Activated B cell treated with CpG ODN at 0.5 μM for 24 hours (primary cell): ENCODE results near the gene CCNK. TPM values are rescaled to one million over a fixed set of nuclear protein-coding genes. Genes with fewer than 3 reads are reported as not detected.

Experiments
- ATAC-seq: fragments of 200-7000 bp; cut with Tn5 transposase; one replicate; pipeline ENCODE4 v1.10.0; 2021; ENCODE audit warnings: low read depth, mild to moderate bottlenecking, moderate library complexity
- CTCF ChIA-PET: fragments of 350-600 bp; sonication (Branson Sonifier 250); formaldehyde crosslinking; loops from one replicate; lab custom pipeline; 2021; ENCODE audit warnings: antibody characterized with exemption; lab: Charles Lee
- POLR2A ChIA-PET: fragments of 350-600 bp; sonication (Branson Sonifier 250); formaldehyde crosslinking; loops from one replicate; lab custom pipeline; 2021; ENCODE audit warnings: antibody characterized with exemption; lab: Charles Lee
- DNase-seq: peaks from one replicate; pipeline ENCODE4 v3.0.0; 2022
- H3K27ac Mint-ChIP-seq: one replicate; pipeline ENCODE4 v1.8.0; 2020; ENCODE audit warnings: mixed read lengths
- H3K27me3 Mint-ChIP-seq: one replicate; pipeline ENCODE4 v1.8.0; 2021; ENCODE audit warnings: mixed read lengths
- H3K36me3 Mint-ChIP-seq: one replicate; pipeline ENCODE4 v1.8.0; 2021; ENCODE audit warnings: low read depth, mixed read lengths
- H3K4me1 Mint-ChIP-seq: one replicate; pipeline ENCODE4 v1.8.0; 2021; ENCODE audit warnings: mixed read lengths
- H3K4me3 Mint-ChIP-seq: one replicate; pipeline ENCODE4 v1.8.0; 2020; ENCODE audit warnings: mild to moderate bottlenecking, mixed read lengths
- H3K9me3 Mint-ChIP-seq: one replicate; pipeline ENCODE4 v1.8.0; 2020; ENCODE audit warnings: mixed read lengths
- intact Hi-C: fragments of 100-400 bp; cut with micrococcal nuclease; formaldehyde crosslinking; loops from one replicate; pipeline ENCODE4 v1.15.1; 2024
- total RNA-seq: library from RNA; stranded (reverse); gene quantifications from 2 replicates; pipeline ENCODE4 v1.2.3, GENCODE V29; 2022
- TF ChIP-seq, protein P1 (sequence below): fragments of 200-600 bp; IDR thresholded peaks from one replicate; pipeline ENCODE4 v1.8.0; 2022; ENCODE audit warnings: antibody characterized with exemption, mild to moderate bottlenecking

CCNK gene
- total RNA-seq, 1 donor from 2014 or later: 79.2 TPM

DNA sequence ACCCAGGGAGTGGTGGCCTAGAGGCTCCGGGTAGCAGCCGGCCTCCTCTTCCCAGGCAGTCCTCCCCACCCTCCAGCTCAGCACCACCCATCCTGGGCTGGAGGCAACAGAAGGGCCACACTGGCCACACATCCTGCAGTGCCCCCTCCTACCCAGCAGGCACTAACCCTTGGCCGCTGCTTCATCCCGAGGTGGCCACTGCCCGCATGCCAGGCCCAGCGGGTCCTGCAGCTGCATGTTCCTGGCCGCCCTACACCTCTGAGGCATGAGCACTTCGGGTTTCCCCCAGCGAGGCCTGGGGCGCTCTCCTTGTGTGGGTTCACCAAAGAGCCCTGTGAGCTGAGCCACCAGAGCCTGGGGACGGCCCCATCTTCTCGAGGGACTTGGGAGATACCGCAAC, 61.4 kb downstream of the CCNK start:
- ChIA-PET POLR2A (no interaction called here), CTCF (no interaction called here)
- Mint-ChIP-seq H3K9me3 (no peaks in the 10 kb centered on the region), H3K27me3 (peaks cover 16% of the 10 kb centered on the region), H3K4me1 (peaks cover 4% of the 10 kb centered on the region), H3K4me3 (no peak overlapping the region), H3K36me3 (no peaks in the 10 kb centered on the region), H3K27ac (no peak overlapping the region)
- no peak for ATAC-seq
- DNase-seq: no peak
- intact Hi-C loops: no loop called here
- TF ChIP-seq, protein P1, sequence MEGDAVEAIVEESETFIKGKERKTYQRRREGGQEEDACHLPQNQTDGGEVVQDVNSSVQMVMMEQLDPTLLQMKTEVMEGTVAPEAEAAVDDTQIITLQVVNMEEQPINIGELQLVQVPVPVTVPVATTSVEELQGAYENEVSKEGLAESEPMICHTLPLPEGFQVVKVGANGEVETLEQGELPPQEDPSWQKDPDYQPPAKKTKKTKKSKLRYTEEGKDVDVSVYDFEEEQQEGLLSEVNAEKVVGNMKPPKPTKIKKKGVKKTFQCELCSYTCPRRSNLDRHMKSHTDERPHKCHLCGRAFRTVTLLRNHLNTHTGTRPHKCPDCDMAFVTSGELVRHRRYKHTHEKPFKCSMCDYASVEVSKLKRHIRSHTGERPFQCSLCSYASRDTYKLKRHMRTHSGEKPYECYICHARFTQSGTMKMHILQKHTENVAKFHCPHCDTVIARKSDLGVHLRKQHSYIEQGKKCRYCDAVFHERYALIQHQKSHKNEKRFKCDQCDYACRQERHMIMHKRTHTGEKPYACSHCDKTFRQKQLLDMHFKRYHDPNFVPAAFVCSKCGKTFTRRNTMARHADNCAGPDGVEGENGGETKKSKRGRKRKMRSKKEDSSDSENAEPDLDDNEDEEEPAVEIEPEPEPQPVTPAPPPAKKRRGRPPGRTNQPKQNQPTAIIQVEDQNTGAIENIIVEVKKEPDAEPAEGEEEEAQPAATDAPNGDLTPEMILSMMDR: no peak

DNA sequence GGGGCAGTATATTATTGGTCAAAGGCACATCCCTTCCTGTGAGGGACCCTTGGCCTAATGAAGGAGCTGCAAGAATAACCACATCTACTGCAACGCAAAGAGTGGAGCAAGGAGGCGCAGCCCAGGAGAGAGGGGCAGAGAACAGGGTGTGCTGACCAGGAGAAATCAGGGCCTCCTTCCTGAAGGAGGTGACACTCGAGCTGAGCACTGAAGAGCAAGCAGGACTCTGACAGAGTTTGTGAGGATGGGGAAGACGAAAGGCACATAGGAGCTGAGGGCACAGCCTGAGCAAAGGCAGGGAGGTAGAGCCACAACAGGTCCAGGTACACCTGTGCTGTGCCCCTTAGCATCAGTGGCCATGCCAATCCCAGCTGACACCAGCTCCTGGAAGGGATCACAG, 62.2 kb downstream of the CCNK start:
- Mint-ChIP-seq H3K9me3 (no peaks in the 10 kb centered on the region), H3K27ac (no peak overlapping the region), H3K36me3 (no peaks in the 10 kb centered on the region), H3K27me3 (peaks cover 12% of the 10 kb centered on the region), H3K4me3 (no peak overlapping the region), H3K4me1 (peaks cover 4% of the 10 kb centered on the region)
- ATAC-seq (no peak), DNase-seq (no peak)
- ChIA-PET POLR2A (no interaction called here), CTCF (no interaction called here)
- intact Hi-C loops: no loop called here
- TF ChIP-seq, protein P1: no peak

DNA sequence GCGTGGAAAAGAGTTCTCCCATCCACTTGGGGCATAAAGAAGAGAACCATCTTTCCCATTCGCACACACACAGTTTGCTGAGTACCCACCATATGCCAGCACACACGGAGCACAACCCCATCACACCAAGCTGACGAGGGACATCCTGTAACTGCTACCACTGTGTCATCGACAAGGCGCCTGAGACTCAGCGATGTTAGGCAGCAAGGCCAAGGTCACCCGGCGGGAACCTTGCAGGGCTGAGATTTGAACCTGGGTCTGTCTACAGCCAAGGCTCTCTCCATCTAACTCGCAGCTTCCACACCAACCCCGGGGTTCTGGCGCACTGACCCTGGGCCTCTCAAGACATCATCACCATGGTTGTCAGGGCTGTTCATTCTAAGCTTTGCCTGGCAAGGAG, 62.8 kb downstream of the CCNK start:
- ChIA-PET CTCF (no interaction called here), POLR2A (no interaction called here)
- no peak overlapping the region for H3K4me3 Mint-ChIP-seq
- H3K27me3 Mint-ChIP-seq: peaks cover 9% of the 10 kb centered on the region
- no peaks in the 10 kb centered on the region for H3K9me3 Mint-ChIP-seq
- DNase-seq: no peak
- no peak overlapping the region for H3K27ac Mint-ChIP-seq
- H3K36me3 Mint-ChIP-seq: no peaks in the 10 kb centered on the region
- TF ChIP-seq, protein P1: no peak
- intact Hi-C loops: no loop called here
- ATAC-seq: no peak
- H3K4me1 Mint-ChIP-seq: peaks cover 4% of the 10 kb centered on the region

DNA sequence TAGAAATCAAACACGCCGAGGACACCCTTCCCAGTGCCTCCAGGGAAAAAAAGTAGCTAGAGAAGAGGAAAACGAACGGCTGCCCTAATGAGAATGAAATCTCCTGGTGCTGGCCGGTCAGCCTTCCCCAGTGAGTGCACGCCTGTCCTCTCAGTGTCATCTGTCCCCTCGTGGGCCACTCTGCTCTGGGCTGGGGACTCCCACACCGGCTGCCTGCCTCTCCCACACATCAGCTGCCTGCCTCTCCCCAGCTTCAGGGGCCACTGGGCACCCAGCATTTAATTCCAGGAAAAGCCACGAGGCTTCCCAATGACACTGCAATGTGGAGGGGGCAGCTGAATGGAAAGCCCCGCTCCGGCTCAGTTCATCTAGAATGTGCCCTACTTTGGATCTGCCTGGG, 63.8 kb downstream of the CCNK start:
- Mint-ChIP-seq H3K4me1 (peaks cover 4% of the 10 kb centered on the region), H3K4me3 (no peak overlapping the region), H3K27me3 (peaks cover 5% of the 10 kb centered on the region), H3K9me3 (no peaks in the 10 kb centered on the region), H3K27ac (no peak overlapping the region), H3K36me3 (no peaks in the 10 kb centered on the region)
- intact Hi-C loops: no loop called here
- TF ChIP-seq, protein P1: no peak
- ATAC-seq: no peak
- DNase-seq: no peak
- CTCF ChIA-PET: no interaction called here
- POLR2A ChIA-PET: interaction anchor here (0.5 kb wide), 1 partner anchor 404 kb away, joined by 3 read pairs; no protein-coding TSS in a partner anchor

DNA sequence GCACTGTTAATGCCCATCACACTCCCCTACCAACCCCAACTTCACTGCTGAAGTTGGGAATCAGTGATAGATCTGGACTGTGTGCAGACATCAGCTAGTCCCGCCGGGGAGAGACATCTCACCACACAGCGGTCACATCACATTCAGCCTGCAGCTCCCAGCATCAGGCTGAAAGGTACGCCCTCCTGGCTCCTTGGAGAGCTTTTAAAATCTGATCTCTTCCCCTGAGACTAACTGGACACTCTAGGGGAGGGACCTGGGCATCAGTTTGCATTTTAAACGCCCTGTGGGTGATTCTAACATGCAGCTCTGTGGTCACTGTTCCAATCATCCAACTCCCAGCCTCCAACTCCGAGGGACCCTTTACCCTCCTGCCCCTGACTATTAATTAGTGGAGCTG, 64.4 kb downstream of the CCNK start:
- H3K4me1 Mint-ChIP-seq: peaks cover 4% of the 10 kb centered on the region
- intact Hi-C loops: no loop called here
- ATAC-seq (no peak), DNase-seq (no peak)
- H3K27ac Mint-ChIP-seq: no peak overlapping the region
- H3K9me3 Mint-ChIP-seq: no peaks in the 10 kb centered on the region
- TF ChIP-seq, protein P1: no peak
- H3K36me3 Mint-ChIP-seq: no peaks in the 10 kb centered on the region
- ChIA-PET POLR2A (no interaction called here), CTCF (no interaction called here)
- no peak overlapping the region for H3K4me3 Mint-ChIP-seq
- peaks cover 4% of the 10 kb centered on the region for H3K27me3 Mint-ChIP-seq
